ENCODE results near the gene ANKRD33. TPM values are rescaled to one million over a fixed set of nuclear protein-coding genes. Genes with fewer than 3 reads are reported as not detected.

The ANKRD33 gene
- total RNA-seq, 1 experiment from 2014 or later = 0.81 TPM

- Histone ChIP-seq H3K4ac (ENCODE audit: low read depth, low read length) (no peak overlapping the region), H3K9me3 (ENCODE audit: control insufficient read depth, low read depth, low read length) (no peaks in the 10 kb centered on the region), H3K9ac (ENCODE audit: extremely low read depth, insufficient read length, low read length) (no peak overlapping the region), H2BK120ac (ENCODE audit: low read depth, low read length, poor library complexity, severe bottlenecking) (no peak overlapping the region), H3K18ac (ENCODE audit: insufficient read length, low read depth, low read length) (no peak overlapping the region), H4K91ac (ENCODE audit: insufficient read length, low read depth, low read length) (no peak overlapping the region), H3K23me2 (ENCODE audit: insufficient read length, low read depth, low read length, poor library complexity, severe bottlenecking) (peaks cover 20% of the 10 kb centered on the region), H3K79me1 (ENCODE audit: insufficient read depth, low read depth, low read length, poor library complexity, severe bottlenecking) (no peaks in the 10 kb centered on the region), H3K27ac (ENCODE audit: insufficient read length, low read depth, low read length) (no peak overlapping the region), H2BK12ac (ENCODE audit: insufficient read length, low read depth, low read length) (no peak overlapping the region), H3K79me2 (ENCODE audit: insufficient read depth, low read length) (no peaks in the 10 kb centered on the region), H3K4me2 (ENCODE audit: insufficient read depth, insufficient read length, low read length) (no peak overlapping the region), H3K14ac (ENCODE audit: insufficient read depth, low read length) (no peak overlapping the region), H2BK5ac (ENCODE audit: insufficient read length, low read length) (no peak overlapping the region), H2AK5ac (ENCODE audit: insufficient read length, low read length) (no peak overlapping the region), H2AFZ (ENCODE audit: low read length) (no peak overlapping the region), H3K56ac (ENCODE audit: insufficient read length, low read depth, low read length) (no peak overlapping the region), H3T11ph (ENCODE audit: low read length) (no peak overlapping the region), H3K4me1 (ENCODE audit: insufficient read depth, low read length) (no peaks in the 10 kb centered on the region; the same call in 1 of the 2 replicates), H3K27me3 (ENCODE audit: insufficient read depth, low read length) (peaks cover 25% of the 10 kb centered on the region; the same call in 1 of the 2 replicates), H4K8ac (replicated peaks; ENCODE audit: insufficient read length, low read depth, low read length) (no peak overlapping the region), H4K5ac (ENCODE audit: insufficient read length, low read depth, low read length) (no peak overlapping the region), H4K20me1 (ENCODE audit: control insufficient read depth, insufficient read depth, insufficient read length) (no peaks in the 10 kb centered on the region), H2BK15ac (ENCODE audit: low read depth, low read length) (no peak overlapping the region), H2BK20ac (ENCODE audit: low read depth, low read length, poor library complexity, severe bottlenecking) (no peak overlapping the region), H3K23ac (ENCODE audit: insufficient read length, low read depth, low read length) (no peak overlapping the region)
- Mint-ChIP-seq H3K27me3 (ENCODE audit: low read depth) (peaks cover 59% of the 10 kb centered on the region), H3K36me3 (ENCODE audit: insufficient read depth in 1 of 3, low read depth in 3 of 3) (peaks cover 0 to 2% (median 0%) of the 10 kb centered on the region in 3 experiments; a peak in 2 of 7 replicates), H3K4me3 (peak overlapping the region in 1 of 2 experiments; percentile 76; a peak in 2 of 5 replicates), H3K4me1 (peaks cover 41 to 56% of the 10 kb centered on the region in 2 experiments), H3K9me3 (no peaks in the 10 kb centered on the region), H3K27ac (no peak overlapping the region)
- TF ChIP-seq, protein P1, sequence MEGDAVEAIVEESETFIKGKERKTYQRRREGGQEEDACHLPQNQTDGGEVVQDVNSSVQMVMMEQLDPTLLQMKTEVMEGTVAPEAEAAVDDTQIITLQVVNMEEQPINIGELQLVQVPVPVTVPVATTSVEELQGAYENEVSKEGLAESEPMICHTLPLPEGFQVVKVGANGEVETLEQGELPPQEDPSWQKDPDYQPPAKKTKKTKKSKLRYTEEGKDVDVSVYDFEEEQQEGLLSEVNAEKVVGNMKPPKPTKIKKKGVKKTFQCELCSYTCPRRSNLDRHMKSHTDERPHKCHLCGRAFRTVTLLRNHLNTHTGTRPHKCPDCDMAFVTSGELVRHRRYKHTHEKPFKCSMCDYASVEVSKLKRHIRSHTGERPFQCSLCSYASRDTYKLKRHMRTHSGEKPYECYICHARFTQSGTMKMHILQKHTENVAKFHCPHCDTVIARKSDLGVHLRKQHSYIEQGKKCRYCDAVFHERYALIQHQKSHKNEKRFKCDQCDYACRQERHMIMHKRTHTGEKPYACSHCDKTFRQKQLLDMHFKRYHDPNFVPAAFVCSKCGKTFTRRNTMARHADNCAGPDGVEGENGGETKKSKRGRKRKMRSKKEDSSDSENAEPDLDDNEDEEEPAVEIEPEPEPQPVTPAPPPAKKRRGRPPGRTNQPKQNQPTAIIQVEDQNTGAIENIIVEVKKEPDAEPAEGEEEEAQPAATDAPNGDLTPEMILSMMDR (conservative IDR thresholded peaks at IDR 0.05) = no peak
- no peak for DNase-seq
- no CpG with 5 or more reads among the region's 8 CpGs for WGBS (ENCODE audit: extremely low coverage, insufficient read length, low lambda C conversion rate)
These were observed 37.6 kb upstream of the ANKRD33 start for GRCh38 chr12:51850081-51850964.

Measured in H9 (cell line).